ENCODE results near the gene MAD1L1.
A peak's percentile ranks its signal among the peaks of the same experiment; 100 is the strongest.

The MAD1L1 gene

GRCh38 chr7:2100278-2101208 is 132.2 kb downstream of the MAD1L1 start:
- Histone ChIP-seq H3K4me3 (ENCODE audit: insufficient read depth, low read length, poor library complexity, severe bottlenecking) (no peak overlapping the region), H3K36me3 (ENCODE audit: low read length) (no peaks in the 10 kb centered on the region), H2AFZ (ENCODE audit: low read depth, low read length, severe bottlenecking) (no peak overlapping the region), H3K4me2 (ENCODE audit: low read depth, low read length, poor library complexity, severe bottlenecking) (peak overlapping the region; percentile 24), H4K20me1 (ENCODE audit: low read depth, low read length) (no peaks in the 10 kb centered on the region), H3K79me2 (ENCODE audit: insufficient read depth, low read length) (no peaks in the 10 kb centered on the region), H3K27ac (ENCODE audit: low read depth, low read length) (peak overlapping the region; percentile 48), H3F3A (ENCODE audit: insufficient read depth) (no peaks in the 10 kb centered on the region), H3K27me3 (ENCODE audit: low read length) (no peaks in the 10 kb centered on the region), H3K9me2 (replicated peaks; ENCODE audit: insufficient read depth, low read length) (no peaks in the 10 kb centered on the region), H3K9me3 (ENCODE audit: insufficient read depth, low read length) (no peaks in the 10 kb centered on the region), H3K9ac (ENCODE audit: low read length) (peak overlapping the region; percentile 26)
- TF ChIP-seq EZH2phosphoT487 (conservative IDR thresholded peaks at IDR 0.05; ENCODE audit: low read length) (no peak), CTCF (IDR thresholded peaks at IDR 0.05; ENCODE audit: insufficient read depth, low read length, poor library complexity, severe bottlenecking) (peak; percentile 50)

DNA sequence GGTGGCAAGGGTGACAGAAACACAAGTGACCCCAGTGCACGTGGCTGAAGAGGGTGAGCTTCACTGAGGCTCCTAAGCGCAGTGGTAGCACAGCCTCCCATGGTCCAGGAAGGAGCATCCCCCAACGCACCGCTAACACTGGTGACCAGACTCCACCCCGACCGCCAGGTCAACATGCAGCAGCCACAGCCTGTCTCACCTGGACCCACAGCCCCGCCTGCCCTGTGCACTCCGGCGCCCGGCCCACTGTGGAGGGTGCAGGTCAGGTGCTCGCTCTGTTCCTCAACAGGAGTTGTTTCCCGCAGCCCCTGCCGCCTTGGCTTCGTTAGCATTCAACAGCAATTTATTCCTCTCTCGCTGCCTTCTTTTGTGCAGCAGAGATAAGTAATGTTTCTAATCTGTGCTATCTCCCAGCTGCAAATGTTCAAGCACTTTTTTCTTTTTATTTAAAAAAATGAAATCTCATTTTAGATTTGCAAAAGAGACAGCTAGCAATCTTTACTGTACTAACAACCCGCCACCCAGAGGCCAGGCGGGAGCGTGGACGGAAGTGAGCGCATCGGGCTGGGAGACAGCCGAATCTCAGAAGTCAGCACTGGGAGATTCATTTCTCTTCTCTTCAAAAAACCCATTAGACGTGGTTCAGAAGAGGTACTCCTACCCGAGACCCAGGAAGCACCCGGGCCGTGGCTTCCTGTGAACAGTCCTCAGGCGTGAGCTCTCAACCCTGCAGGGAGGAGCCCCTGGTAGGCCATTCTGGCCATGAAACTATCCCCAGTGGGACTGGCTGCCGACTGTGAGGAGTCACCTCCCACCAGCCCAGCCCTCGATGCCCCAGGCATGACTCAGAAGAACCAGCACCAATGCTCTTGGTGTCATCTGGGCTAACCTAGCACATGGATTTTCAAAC is 133.4 kb downstream of the MAD1L1 start:
- no peaks in the 10 kb centered on the region for H3K9me2 ChIP-seq (replicated peaks; ENCODE audit: insufficient read depth, low read length)
- H3K36me3 ChIP-seq (ENCODE audit: low read length), result no peaks in the 10 kb centered on the region
- TF ChIP-seq EZH2phosphoT487 (conservative IDR thresholded peaks at IDR 0.05; ENCODE audit: low read length), result no peak
- TF ChIP-seq CTCF (IDR thresholded peaks at IDR 0.05; ENCODE audit: insufficient read depth, low read length, poor library complexity, severe bottlenecking), result no peak
- peak overlapping the region; percentile 26 for H3K9ac ChIP-seq (ENCODE audit: low read length)
- no peak overlapping the region for H3K4me3 ChIP-seq (ENCODE audit: insufficient read depth, low read length, poor library complexity, severe bottlenecking)
- H3K27me3 ChIP-seq (ENCODE audit: low read length), result no peaks in the 10 kb centered on the region
- no peaks in the 10 kb centered on the region for H3F3A ChIP-seq (ENCODE audit: insufficient read depth)
- H3K4me2 ChIP-seq (ENCODE audit: low read depth, low read length, poor library complexity, severe bottlenecking), result peak overlapping the region; percentile 24
- H2AFZ ChIP-seq (ENCODE audit: low read depth, low read length, severe bottlenecking), result no peak overlapping the region
- H3K79me2 ChIP-seq (ENCODE audit: insufficient read depth, low read length), result no peaks in the 10 kb centered on the region
- peak overlapping the region; percentile 48 for H3K27ac ChIP-seq (ENCODE audit: low read depth, low read length)
- H4K20me1 ChIP-seq (ENCODE audit: low read depth, low read length), result no peaks in the 10 kb centered on the region
- no peaks in the 10 kb centered on the region for H3K9me3 ChIP-seq (ENCODE audit: insufficient read depth, low read length)

- TF ChIP-seq EZH2phosphoT487 (conservative IDR thresholded peaks at IDR 0.05; ENCODE audit: low read length) (no peak), CTCF (IDR thresholded peaks at IDR 0.05; ENCODE audit: insufficient read depth, low read length, poor library complexity, severe bottlenecking) (no peak)
- no peak overlapping the region for H3K27ac ChIP-seq (ENCODE audit: low read depth, low read length)
- no peak overlapping the region for H3K9ac ChIP-seq (ENCODE audit: low read length)
- H3K9me3 ChIP-seq (ENCODE audit: insufficient read depth, low read length), result no peaks in the 10 kb centered on the region
- H3K27me3 ChIP-seq (ENCODE audit: low read length), result no peaks in the 10 kb centered on the region
- H3F3A ChIP-seq (ENCODE audit: insufficient read depth), result no peaks in the 10 kb centered on the region
- H3K36me3 ChIP-seq (ENCODE audit: low read length), result no peaks in the 10 kb centered on the region
- H3K4me2 ChIP-seq (ENCODE audit: low read depth, low read length, poor library complexity, severe bottlenecking), result no peak overlapping the region
- H3K4me3 ChIP-seq (ENCODE audit: insufficient read depth, low read length, poor library complexity, severe bottlenecking), result no peak overlapping the region
- H3K79me2 ChIP-seq (ENCODE audit: insufficient read depth, low read length), result no peaks in the 10 kb centered on the region
- H2AFZ ChIP-seq (ENCODE audit: low read depth, low read length, severe bottlenecking), result no peak overlapping the region
- H3K9me2 ChIP-seq (replicated peaks; ENCODE audit: insufficient read depth, low read length), result no peaks in the 10 kb centered on the region
- H4K20me1 ChIP-seq (ENCODE audit: low read depth, low read length), result no peaks in the 10 kb centered on the region
These were observed 134.2 kb downstream of the MAD1L1 start for GRCh38 chr7:2098496-2098895.
